NCI-H2029 treated with DMSO at 0.1 percent for 48 hours (cell line): Measurements from ENCODE around the gene BTAF1.
A peak's percentile ranks its signal among the peaks of the same experiment; 100 is the strongest.

Experiments
- DNase-seq: peaks from one replicate; lab custom pipeline; 2025; lab: John Stamatoyannopoulos, UW

The BTAF1 gene

GRCh38 chr10:92052088-92052487 lies 128.5 kb downstream of the BTAF1 start:
- no peak for DNase-seq

GRCh38 chr10:92052741-92053140 lies 129.2 kb downstream of the BTAF1 start:
- no peak for DNase-seq

- DNase-seq, result no peak
These were observed 131.2 kb downstream of the BTAF1 start for GRCh38 chr10:92054807-92055206.

GRCh38 chr10:92062273-92062672 lies 138.7 kb downstream of the BTAF1 start:
- peak; percentile 27 for DNase-seq

- DNase-seq, result no peak
These were observed 140.9 kb downstream of the BTAF1 start for GRCh38 chr10:92064506-92064905.

DNA sequence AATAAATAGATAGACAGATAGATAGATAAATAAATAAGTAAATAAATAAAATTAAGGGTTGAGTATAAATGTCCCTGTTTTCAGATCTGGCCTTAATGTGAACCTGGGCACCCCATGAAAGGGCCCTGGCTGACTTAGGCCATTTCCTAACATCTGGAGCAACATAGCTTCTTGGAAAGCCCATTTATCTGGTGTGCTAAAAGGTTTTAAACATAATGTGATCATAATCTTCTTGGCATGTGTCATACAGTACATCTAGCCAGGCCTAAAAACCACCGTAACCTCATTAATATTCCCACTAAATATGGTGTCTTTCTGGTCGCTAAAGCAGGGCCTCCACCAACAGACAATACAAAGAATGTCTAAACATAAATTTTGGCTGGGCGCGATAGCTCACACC lies 142.8 kb downstream of the BTAF1 start:
- no peak for DNase-seq

DNA sequence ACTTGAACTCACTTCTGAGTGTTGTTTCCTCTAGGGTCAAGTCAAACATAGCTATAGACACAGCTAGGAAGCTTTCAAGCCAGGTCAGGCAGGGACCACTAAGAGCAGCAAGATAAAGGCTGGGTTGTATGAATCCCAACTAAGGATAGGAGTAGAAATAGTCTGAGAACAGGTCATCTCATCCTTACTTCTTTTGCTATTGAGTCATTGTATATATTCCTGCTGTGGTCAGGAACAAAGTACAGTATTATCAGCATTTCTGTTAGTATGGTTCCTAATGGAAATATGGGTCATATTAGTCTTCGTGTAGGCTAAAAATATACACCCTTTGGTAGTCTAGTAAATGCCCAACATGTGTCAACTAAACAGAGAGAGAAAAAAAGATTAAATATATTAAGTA lies 145.3 kb downstream of the BTAF1 start:
- DNase-seq, result no peak

DNA sequence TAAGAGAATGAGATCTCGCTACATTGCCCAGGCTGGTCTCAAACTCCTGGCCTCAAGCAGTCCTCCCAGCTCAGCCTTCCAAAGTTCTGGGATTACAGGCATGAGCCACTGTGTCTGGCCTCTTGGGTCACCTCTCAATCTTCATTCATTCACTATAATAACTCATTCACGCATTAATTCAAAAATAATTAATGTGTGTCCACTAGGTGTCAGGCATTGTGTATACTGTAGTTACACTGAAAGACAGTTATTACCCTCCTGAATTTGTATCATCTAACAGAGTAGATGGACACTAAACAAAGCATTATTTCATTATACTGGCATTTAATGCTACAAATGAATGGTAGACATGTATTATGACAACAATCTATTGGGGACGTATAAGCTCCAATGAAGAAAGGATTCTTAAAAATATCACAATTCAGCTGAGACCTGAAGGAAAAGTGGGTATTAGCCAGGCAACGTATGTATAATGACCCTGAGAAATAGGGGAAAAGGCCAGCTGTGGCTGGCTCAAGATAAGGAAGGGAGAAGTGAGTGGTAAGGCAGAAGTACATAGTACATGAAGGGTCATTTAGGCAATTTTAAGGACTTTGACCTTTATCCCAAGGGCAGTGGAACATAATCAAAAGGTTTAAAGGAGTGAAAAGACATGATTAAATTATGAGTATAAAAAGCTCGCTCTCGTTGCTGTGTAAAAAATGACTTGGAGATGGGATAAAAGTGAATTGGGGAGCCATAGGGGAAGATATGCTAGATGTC lies 150.7 kb downstream of the BTAF1 start:
- no peak for DNase-seq

- DNase-seq, result no peak
These were observed 152.3 kb downstream of the BTAF1 start for GRCh38 chr10:92075829-92076228.

DNA sequence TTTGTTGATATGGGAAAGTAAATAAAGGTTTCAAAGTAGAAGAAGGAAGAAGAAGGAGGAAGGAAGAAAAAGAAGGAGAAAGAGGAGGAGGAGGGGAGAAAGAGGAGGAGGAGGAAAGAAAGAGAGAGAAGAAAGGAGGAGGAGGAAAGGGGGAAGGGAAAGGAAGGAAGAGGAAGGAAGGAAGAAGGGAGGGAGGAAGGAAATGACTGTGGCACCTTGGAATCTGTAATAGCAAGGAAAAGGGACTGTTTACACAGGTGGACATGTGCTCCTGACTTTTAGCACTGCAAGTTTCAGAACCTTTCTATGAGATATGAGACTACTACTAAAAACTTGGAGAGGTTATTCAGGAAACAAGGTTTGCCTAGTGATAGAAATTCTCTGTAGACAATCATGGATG lies 153.2 kb downstream of the BTAF1 start:
- DNase-seq, result no peak

DNA sequence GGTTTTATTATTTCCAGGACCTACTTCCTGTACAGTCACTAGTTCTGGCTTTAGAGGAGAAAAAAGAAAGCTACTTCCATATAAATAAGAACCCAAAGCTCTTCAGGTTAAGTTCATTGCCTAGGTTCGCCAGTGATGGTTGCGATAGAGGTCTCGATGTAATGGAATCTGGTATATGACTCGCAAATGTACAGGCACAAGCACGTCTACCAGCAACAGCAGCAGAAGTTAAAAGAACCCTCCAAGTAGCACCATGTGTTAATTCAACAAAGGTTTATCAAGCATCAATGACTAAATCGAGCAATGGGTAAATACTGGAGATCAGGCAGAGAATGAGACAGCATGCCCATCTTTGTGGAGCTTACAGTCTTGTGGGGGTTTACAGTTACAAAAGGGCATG lies 155.4 kb downstream of the BTAF1 start:
- no peak for DNase-seq
